Measurements from ENCODE around the gene DAB2IP.

The DAB2IP gene

GRCh38 chr9:121714075-121714705 is 62.8 kb downstream of the DAB2IP start:
- no peaks in the 10 kb centered on the region for H3K4me1 ChIP-seq (ENCODE audit: control insufficient read depth, insufficient read depth, low read length)
- peak; percentile 42; the same call in 1 of the 2 replicates for TF ChIP-seq ZNF366 (tag by site-specific recombination; conservative IDR thresholded peaks at IDR 0.05)
- TF ChIP-seq OSR2 (tag by site-specific recombination; IDR thresholded peaks at IDR 0.05): peak; percentile 12; the same call in 1 of the 2 replicates
- TF ChIP-seq ZNF658 (tag by site-specific recombination; IDR thresholded peaks at IDR 0.05): no peak
- no peak for TF ChIP-seq OVOL3 (tag by site-specific recombination; IDR thresholded peaks at IDR 0.05)
- no peak for TF ChIP-seq ZNF792 (tag by site-specific recombination; IDR thresholded peaks at IDR 0.05)
- TF ChIP-seq PRDM6 (tag by site-specific recombination; IDR thresholded peaks at IDR 0.05): peak; percentile 34; the same call in 1 of the 2 replicates
- no peak for TF ChIP-seq ZSCAN16 (tag by site-specific recombination; IDR thresholded peaks at IDR 0.05)
- TF ChIP-seq ZNF223 (tag by site-specific recombination; IDR thresholded peaks at IDR 0.05): no peak
- TF ChIP-seq SCRT2 (tag by site-specific recombination; IDR thresholded peaks at IDR 0.05): peak; percentile 88
- TF ChIP-seq ZNF768 (tag by site-specific recombination; IDR thresholded peaks at IDR 0.05): no peak
- no peak for TF ChIP-seq ZNF184 (tag by site-specific recombination; IDR thresholded peaks at IDR 0.05)
- TF ChIP-seq INSM2 (tag by site-specific recombination; IDR thresholded peaks at IDR 0.05): peak; percentile 27; the same call in 1 of the 2 replicates
- TF ChIP-seq, protein P1, sequence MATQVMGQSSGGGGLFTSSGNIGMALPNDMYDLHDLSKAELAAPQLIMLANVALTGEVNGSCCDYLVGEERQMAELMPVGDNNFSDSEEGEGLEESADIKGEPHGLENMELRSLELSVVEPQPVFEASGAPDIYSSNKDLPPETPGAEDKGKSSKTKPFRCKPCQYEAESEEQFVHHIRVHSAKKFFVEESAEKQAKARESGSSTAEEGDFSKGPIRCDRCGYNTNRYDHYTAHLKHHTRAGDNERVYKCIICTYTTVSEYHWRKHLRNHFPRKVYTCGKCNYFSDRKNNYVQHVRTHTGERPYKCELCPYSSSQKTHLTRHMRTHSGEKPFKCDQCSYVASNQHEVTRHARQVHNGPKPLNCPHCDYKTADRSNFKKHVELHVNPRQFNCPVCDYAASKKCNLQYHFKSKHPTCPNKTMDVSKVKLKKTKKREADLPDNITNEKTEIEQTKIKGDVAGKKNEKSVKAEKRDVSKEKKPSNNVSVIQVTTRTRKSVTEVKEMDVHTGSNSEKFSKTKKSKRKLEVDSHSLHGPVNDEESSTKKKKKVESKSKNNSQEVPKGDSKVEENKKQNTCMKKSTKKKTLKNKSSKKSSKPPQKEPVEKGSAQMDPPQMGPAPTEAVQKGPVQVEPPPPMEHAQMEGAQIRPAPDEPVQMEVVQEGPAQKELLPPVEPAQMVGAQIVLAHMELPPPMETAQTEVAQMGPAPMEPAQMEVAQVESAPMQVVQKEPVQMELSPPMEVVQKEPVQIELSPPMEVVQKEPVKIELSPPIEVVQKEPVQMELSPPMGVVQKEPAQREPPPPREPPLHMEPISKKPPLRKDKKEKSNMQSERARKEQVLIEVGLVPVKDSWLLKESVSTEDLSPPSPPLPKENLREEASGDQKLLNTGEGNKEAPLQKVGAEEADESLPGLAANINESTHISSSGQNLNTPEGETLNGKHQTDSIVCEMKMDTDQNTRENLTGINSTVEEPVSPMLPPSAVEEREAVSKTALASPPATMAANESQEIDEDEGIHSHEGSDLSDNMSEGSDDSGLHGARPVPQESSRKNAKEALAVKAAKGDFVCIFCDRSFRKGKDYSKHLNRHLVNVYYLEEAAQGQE (tag by site-specific recombination; IDR thresholded peaks at IDR 0.05): no peak
- TF ChIP-seq ZNF629 (tag by site-specific recombination; IDR thresholded peaks at IDR 0.05): peak; percentile 54
- TF ChIP-seq SP7 (tag by site-specific recombination; IDR thresholded peaks at IDR 0.05): peak; percentile 55
- TF ChIP-seq HIC1 (tag by site-specific recombination; IDR thresholded peaks at IDR 0.05): 0 out of 2 replicates have a peak, but pooled peaks have one; percentile 40
- no peak for TF ChIP-seq ZNF623 (tag by site-specific recombination; IDR thresholded peaks at IDR 0.05)
- TF ChIP-seq ZNF404 (tag by site-specific recombination; IDR thresholded peaks at IDR 0.05): no peak
- TF ChIP-seq, protein P2, sequence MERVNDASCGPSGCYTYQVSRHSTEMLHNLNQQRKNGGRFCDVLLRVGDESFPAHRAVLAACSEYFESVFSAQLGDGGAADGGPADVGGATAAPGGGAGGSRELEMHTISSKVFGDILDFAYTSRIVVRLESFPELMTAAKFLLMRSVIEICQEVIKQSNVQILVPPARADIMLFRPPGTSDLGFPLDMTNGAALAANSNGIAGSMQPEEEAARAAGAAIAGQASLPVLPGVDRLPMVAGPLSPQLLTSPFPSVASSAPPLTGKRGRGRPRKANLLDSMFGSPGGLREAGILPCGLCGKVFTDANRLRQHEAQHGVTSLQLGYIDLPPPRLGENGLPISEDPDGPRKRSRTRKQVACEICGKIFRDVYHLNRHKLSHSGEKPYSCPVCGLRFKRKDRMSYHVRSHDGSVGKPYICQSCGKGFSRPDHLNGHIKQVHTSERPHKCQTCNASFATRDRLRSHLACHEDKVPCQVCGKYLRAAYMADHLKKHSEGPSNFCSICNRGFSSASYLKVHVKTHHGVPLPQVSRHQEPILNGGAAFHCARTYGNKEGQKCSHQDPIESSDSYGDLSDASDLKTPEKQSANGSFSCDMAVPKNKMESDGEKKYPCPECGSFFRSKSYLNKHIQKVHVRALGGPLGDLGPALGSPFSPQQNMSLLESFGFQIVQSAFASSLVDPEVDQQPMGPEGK (tag by site-specific recombination; IDR thresholded peaks at IDR 0.05): no peak
- no peak for TF ChIP-seq ZNF621 (tag by site-specific recombination; IDR thresholded peaks at IDR 0.05)
- peak; percentile 22; the same call in 1 of the 2 replicates for TF ChIP-seq FEZF1 (tag by site-specific recombination; IDR thresholded peaks at IDR 0.05)
- TF ChIP-seq ZFP41 (tag by site-specific recombination; IDR thresholded peaks at IDR 0.05; ENCODE audit: borderline replicate concordance): no peak
- 0 out of 2 replicates have a peak, but pooled peaks have one; percentile 15 for TF ChIP-seq ZNF394 (tag by site-specific recombination; IDR thresholded peaks at IDR 0.05; ENCODE audit: borderline replicate concordance)
- TF ChIP-seq ZNF18 (tag by site-specific recombination; IDR thresholded peaks at IDR 0.05): no peak
- 0 out of 2 replicates have a peak, but pooled peaks have one; percentile 31 for TF ChIP-seq ZEB2 (tag by site-specific recombination; IDR thresholded peaks at IDR 0.05)

More at GRCh38 chr9:121714075-121714705, 62.8 kb downstream of the DAB2IP start:
- ChIA-PET POLR2A (interaction anchor here (0.6 kb wide), 1 partner anchor 22 kb away, joined by 4 read pairs; no protein-coding TSS in a partner anchor), CTCF (interaction anchor here (0.7 to 1.6 kb wide), 3 partner anchors 18 to 426 kb away, joined by 3 to 6 read pairs (median 3); no protein-coding TSS in a partner anchor)
- no peak overlapping the region for H3K4me3 ChIP-seq (ENCODE audit: low read depth, low read length)
- H3K36me3 ChIP-seq (ENCODE audit: control insufficient read depth in 2 of 2, insufficient read depth in 1 of 2, low read length in 2 of 2): peaks cover 0 to 10% of the 10 kb centered on the region in 2 experiments; a peak in 1 of 3 replicates
- no peak overlapping the region for H3K27ac ChIP-seq (ENCODE audit: extremely low read depth, low read depth, low read length)
- H3K9me3 ChIP-seq (ENCODE audit: control insufficient read depth, insufficient read depth, low read depth, low read length): no peaks in the 10 kb centered on the region
